HG03108 (cell line): ENCODE data around the gene RTTN.
A peak's percentile ranks its signal among the peaks of the same experiment; 100 is the strongest.

Experiments used
- ATAC-seq: cut with Tn5 transposase; IDR thresholded peaks from one replicate; pipeline ENCODE4 v1.9.1; 2021; ENCODE audit warnings: moderate library complexity; ENCODE audit not compliant: unreplicated experiment

Gene RTTN

GRCh38 chr18:70031221-70031620 lies 174.3 kb downstream of the RTTN start:
- no peak for ATAC-seq

GRCh38 chr18:70030728-70031127 lies 174.8 kb downstream of the RTTN start:
- ATAC-seq = no peak

- peak; percentile 57 for ATAC-seq
Observed at GRCh38 chr18:70029163-70029562, 176.3 kb downstream of the RTTN start.

GRCh38 chr18:70028734-70029133 lies 176.8 kb downstream of the RTTN start:
- ATAC-seq = peak; percentile 75

- ATAC-seq = peak; percentile 48
Observed at GRCh38 chr18:70028084-70028483, 177.4 kb downstream of the RTTN start.

- no peak for ATAC-seq
Observed at GRCh38 chr18:70025580-70025979, 179.9 kb downstream of the RTTN start.

GRCh38 chr18:70024829-70025228 lies 180.7 kb downstream of the RTTN start:
- no peak for ATAC-seq

GRCh38 chr18:70024093-70024492 lies 181.4 kb downstream of the RTTN start:
- ATAC-seq = no peak

- no peak for ATAC-seq
Observed at GRCh38 chr18:70022636-70023035, 182.9 kb downstream of the RTTN start.

GRCh38 chr18:70021498-70021897 lies 184.0 kb downstream of the RTTN start:
- ATAC-seq = no peak

GRCh38 chr18:70021043-70021442 lies 184.4 kb downstream of the RTTN start:
- no peak for ATAC-seq

GRCh38 chr18:70019991-70020390 lies 185.5 kb downstream of the RTTN start:
- no peak for ATAC-seq

- ATAC-seq = no peak
Observed at GRCh38 chr18:70019136-70019535, 186.4 kb downstream of the RTTN start.

GRCh38 chr18:70015127-70015526 lies 190.4 kb downstream of the RTTN start:
- ATAC-seq = no peak

GRCh38 chr18:70005580-70005979 lies 199.9 kb downstream of the RTTN start:
- no peak for ATAC-seq

GRCh38 chr18:70004696-70005095 lies 200.8 kb downstream of the RTTN start:
- ATAC-seq = no peak

GRCh38 chr18:69999656-70000055 lies 205.8 kb downstream of the RTTN start:
- no peak for ATAC-seq

GRCh38 chr18:69998523-69998987 lies 206.9 kb downstream of the RTTN start:
- no peak for ATAC-seq

- no peak for ATAC-seq
Observed at GRCh38 chr18:69996951-69997798, 208.3 kb downstream of the RTTN start.

GRCh38 chr18:69996417-69996816 lies 209.1 kb downstream of the RTTN start:
- ATAC-seq = no peak

GRCh38 chr18:69995774-69996173 lies 209.7 kb downstream of the RTTN start:
- no peak for ATAC-seq

- no peak for ATAC-seq
Observed at GRCh38 chr18:69992776-69993175, 212.7 kb downstream of the RTTN start.

- ATAC-seq = no peak
Observed at GRCh38 chr18:69987870-69988269, 217.6 kb downstream of the RTTN start.
